GM12801 (cell line): Measurements from ENCODE around the gene LRRC75B.

Experiments
- TF ChIP-seq, protein P1 (sequence below): IDR thresholded peaks from one replicate; pipeline ENCODE4 v1.5.1; 2011; ENCODE audit warnings: control low read depth; ENCODE audit not compliant: insufficient read length; ENCODE audit errors: extremely low read depth

Gene LRRC75B

GRCh38 chr22:24584166-24584790, 8.6 kb downstream of the LRRC75B start:
- TF ChIP-seq, protein P1, sequence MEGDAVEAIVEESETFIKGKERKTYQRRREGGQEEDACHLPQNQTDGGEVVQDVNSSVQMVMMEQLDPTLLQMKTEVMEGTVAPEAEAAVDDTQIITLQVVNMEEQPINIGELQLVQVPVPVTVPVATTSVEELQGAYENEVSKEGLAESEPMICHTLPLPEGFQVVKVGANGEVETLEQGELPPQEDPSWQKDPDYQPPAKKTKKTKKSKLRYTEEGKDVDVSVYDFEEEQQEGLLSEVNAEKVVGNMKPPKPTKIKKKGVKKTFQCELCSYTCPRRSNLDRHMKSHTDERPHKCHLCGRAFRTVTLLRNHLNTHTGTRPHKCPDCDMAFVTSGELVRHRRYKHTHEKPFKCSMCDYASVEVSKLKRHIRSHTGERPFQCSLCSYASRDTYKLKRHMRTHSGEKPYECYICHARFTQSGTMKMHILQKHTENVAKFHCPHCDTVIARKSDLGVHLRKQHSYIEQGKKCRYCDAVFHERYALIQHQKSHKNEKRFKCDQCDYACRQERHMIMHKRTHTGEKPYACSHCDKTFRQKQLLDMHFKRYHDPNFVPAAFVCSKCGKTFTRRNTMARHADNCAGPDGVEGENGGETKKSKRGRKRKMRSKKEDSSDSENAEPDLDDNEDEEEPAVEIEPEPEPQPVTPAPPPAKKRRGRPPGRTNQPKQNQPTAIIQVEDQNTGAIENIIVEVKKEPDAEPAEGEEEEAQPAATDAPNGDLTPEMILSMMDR, result no peak

DNA sequence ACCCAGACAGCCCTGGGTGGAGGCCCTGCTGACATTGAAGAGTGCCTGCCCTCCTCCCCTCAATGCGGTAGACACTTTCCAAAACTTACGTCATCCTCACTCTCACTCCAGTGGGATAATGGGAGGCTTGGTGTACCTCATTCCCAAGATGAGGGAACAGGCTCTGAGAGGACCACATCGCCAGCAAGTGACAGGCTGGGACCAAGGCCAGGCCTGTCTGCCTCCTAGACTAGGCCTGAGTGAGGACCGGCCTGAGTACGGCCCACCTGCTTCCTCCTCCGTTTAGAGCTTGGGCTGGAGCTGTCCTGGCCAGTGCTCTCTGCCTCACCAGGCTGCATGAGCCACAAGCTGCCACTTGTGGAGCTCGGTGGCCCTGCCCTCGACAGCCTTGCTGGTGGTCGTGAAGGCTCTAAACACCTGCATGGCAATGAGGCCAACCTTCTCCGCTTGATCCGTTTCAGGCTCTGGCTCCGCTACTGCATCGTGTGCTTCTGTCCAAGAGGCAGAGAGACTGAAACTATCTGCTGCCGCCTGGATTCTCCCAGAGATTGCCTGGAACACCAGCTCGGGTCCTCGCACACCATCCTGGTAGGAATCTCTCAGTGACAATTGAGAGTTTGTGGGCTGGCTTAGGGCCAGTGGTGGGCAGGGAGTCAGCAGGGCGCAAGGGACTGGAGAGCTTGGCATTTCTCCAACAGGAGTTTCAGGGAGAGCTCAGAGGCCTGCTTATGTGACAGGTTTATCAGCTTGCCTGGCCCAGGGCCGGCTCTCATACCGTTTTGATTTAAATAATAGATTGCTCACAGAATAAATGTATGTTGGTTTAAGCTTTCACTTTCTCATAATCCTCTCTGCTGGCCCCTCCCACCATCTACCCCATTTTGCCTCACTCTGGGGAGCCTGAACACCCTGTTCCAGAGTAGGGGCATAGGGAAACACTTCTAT, 9.4 kb downstream of the LRRC75B start:
- TF ChIP-seq, protein P1, result no peak

GRCh38 chr22:24582056-24582814, 10.6 kb downstream of the LRRC75B start:
- TF ChIP-seq, protein P1, result no peak

GRCh38 chr22:24580276-24580675, 12.6 kb downstream of the LRRC75B start:
- TF ChIP-seq, protein P1, result no peak

GRCh38 chr22:24579258-24579601, 13.6 kb downstream of the LRRC75B start:
- TF ChIP-seq, protein P1, result no peak

DNA sequence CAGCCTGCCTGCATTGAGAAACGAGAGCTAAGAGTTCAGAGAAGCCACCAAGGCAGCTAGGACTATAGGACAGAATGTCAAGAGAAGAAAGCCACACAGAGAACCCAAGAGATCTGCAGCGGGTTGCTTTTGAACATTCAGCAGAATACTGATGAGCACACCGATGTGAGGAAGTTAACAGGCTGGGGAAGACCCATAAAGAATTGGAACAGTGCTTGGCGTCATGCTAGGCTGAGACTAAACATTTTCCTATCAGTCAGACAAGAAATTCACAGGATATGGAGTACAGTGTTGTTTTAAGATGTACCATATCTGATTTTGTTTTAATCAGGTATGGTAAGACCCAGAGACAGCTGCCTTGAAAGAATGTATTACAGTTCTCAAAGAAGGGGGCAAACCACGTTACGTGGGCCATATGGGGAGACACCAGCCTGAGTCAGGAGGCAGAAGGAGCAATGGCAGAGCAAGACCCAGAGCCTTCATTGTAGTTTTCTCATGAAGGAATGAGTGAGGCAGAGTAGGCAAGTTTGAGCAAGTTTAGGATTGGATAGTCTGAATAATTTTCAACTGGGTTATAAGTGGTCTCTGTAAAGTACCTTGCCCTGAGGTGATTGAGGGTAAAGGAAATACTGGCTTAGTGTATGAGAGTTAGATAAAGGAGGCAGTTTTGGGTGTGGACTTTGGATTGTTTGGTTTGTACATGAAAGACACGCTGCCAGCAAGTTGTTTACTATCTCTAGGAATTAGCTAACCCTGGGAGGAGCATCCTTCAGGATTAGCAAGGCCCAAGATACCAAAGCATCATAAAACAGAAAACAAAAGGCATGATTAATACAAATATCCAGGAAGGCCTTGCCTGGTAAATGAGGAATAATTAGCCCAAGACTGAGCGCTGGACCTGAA, 14.3 kb downstream of the LRRC75B start:
- TF ChIP-seq, protein P1, result no peak
